ENCODE results near the gene CFAP97D1. TPM values are rescaled to one million over a fixed set of nuclear protein-coding genes. Genes with fewer than 3 reads are reported as not detected.

The CFAP97D1 gene
- under 0.01 and 0.07 TPM in 2 replicates for total RNA-seq

DNA sequence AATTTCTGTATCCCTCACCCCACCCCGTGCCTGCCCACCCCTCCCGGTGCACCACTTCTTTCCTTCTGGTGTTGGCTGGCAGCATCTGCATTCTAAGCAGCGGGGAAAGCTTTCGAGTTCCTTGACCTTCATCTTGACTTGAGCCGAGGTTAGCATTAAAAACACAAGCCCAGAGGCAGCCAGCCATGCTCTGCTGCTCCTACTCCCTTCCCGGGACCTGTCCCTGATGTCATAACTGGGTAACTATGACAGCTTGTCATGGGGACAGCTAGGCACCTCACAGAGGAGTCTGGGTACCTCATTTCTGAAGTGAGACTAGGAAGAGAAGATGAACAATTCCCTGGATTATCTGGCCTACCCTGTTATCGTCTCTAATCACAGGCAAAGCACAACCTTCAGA is at the start of gene CFAP97D1:
Gene CFAP97D1, plus strand, starts transcription at position 301 of the 400 bp plus-strand sequence. Its CDS starts 28 bp downstream, at position 329.

GRCh38 chr17:43758497-43759174 is 21.6 kb upstream of the CFAP97D1 start, which contains the start of gene SOST:
Gene SOST (minus strand): TSS chr17:43758791. CDS start chr17:43758741, 50 bp downstream.

DNA sequence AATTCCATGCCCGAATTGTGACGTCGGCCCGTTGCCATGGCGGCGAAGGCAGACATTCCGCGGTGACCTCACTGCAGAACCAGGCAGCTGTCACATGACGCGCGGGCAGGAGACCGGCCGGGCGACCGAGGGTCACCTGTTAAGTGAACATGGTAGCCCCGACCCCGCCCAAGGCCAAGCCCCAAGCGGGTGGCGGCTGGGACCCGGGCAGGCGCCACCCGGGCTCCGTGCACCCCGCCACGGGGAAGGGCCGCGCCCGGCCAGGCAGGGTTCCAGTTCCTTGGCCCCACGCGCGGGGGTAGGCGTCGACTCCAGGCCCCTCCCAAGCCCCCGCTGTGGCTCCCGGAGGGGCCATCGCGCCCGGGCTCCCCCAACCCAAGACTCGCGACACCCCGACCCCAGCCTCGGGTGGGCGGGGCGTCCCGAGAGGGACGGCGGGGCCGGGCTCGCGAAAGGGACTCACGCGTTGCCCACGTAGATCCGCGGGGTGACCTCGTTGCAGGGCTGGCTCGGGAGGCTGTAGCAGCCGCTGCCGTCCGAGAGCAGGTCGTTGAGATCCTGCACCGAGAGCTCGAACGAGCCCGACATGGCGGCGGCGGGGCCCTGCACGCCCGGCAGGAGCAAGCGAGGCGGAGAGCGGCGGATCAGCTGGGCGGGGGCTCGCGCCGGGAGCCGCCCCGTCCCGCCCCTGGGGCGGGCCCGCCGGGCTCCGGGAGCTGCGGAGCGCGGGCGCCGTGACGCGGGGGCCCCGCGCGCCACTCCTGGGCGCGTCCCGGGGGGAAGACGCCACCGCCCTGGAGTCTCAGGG is 1.7 kb upstream of the CFAP97D1 start, which contains the start of gene DUSP3:
Gene DUSP3, minus strand, starts transcription at position 641 of the 808 bp plus-strand sequence. Its CDS starts 53 bp downstream, at position 588.

GRCh38 chr17:43832976-43833829 is 53.0 kb downstream of the CFAP97D1 start, which contains the start of gene MPP3:
Gene MPP3 (minus strand): TSS chr17:43833146. CDS start chr17:43831906, 1,240 bp downstream.

Other genes starting within 250 kb of the CFAP97D1 start
- 2.3 and 4.8 TPM in 2 replicates for gene ETV4, start 234.1 kb upstream of the CFAP97D1 start, total RNA-seq
- gene MEOX1, start 118.5 kb upstream of the CFAP97D1 start, total RNA-seq: 0.34 TPM in 1 of 2 replicates, not detected in the other
- not detected in 2 replicates for gene SOST, start 21.6 kb upstream of the CFAP97D1 start, total RNA-seq
- 42.0 and 63.9 TPM in 2 replicates for gene DUSP3, start 1.5 kb upstream of the CFAP97D1 start, total RNA-seq
- gene MPP3, start 52.7 kb downstream of the CFAP97D1 start, total RNA-seq: 5.8 and 10.0 TPM in 2 replicates
- gene CD300LG, start 66.7 kb downstream of the CFAP97D1 start, total RNA-seq: not detected in 2 replicates
- 0.28 TPM in 1 of 2 replicates, not detected in the other for gene MPP2, start 127.1 kb downstream of the CFAP97D1 start, total RNA-seq
- not detected in 2 replicates for gene PPY, start 162.0 kb downstream of the CFAP97D1 start, total RNA-seq
- gene PYY, start 173.5 kb downstream of the CFAP97D1 start, total RNA-seq: 0.68 TPM in 1 of 2 replicates, not detected in the other
- gene NAGS, start 224.2 kb downstream of the CFAP97D1 start, total RNA-seq: 11.8 and 19.5 TPM in 2 replicates
- 39.7 and 63.2 TPM in 2 replicates for gene TMEM101, start 234.5 kb downstream of the CFAP97D1 start, total RNA-seq

Data from nasal cavity respiratory epithelium epithelial cell of viscerocranial mucosa (primary cell).